ENCODE data around the gene NR1D1.
A peak's percentile ranks its signal among the peaks of the same experiment; 100 is the strongest.

Gene NR1D1

GRCh38 chr17:40069751-40070708 lies 30.4 kb downstream of the NR1D1 start:
- ChIA-PET CTCF (interaction anchor here (0.5 to 1.2 kb wide), 6 partner anchors 9 to 37 kb away, joined by 3 to 5 read pairs (median 4); partner anchors contain the start of gene NR1D1), POLR2A (ENCODE audit: low non-redundant PET) (no interaction called here)
- peak; percentile 42 for DNase-seq (ENCODE audit: low spot score)
- H3K27ac ChIP-seq, result peak overlapping the region; percentile 95
- no peak for TF ChIP-seq CTCF (conservative IDR thresholded peaks at IDR 0.05; ENCODE audit: low read depth)

- ChIA-PET CTCF (interaction anchor here (0.7 to 1.2 kb wide), 5 partner anchors 14 to 34 kb away, joined by 3 to 5 read pairs (median 3); partner anchors contain the start of gene NR1D1), POLR2A (ENCODE audit: low non-redundant PET) (interaction anchor here (0.7 kb wide), 1 partner anchor 15 kb away, joined by 4 read pairs; the partner anchor contains the start of gene MED24)
- no peak for TF ChIP-seq CTCF (conservative IDR thresholded peaks at IDR 0.05; ENCODE audit: low read depth)
- H3K27ac ChIP-seq, result peak overlapping the region; percentile 95
- DNase-seq (ENCODE audit: low spot score), result no peak
These were observed 31.3 kb downstream of the NR1D1 start for GRCh38 chr17:40068917-40069750.

- TF ChIP-seq CTCF (conservative IDR thresholded peaks at IDR 0.05; ENCODE audit: low read depth), result no peak
These were observed 31.8 kb downstream of the NR1D1 start for GRCh38 chr17:40068584-40068916.

GRCh38 chr17:40068129-40068581 lies 32.2 kb downstream of the NR1D1 start:
- H3K27ac ChIP-seq, result peak overlapping the region; percentile 95
- POLR2A ChIA-PET (ENCODE audit: low non-redundant PET), result interaction anchor here (0.7 kb wide), 1 partner anchor 14 kb away, joined by 4 read pairs; the partner anchor contains the start of gene MED24
- CTCF ChIA-PET, result interaction anchor here (0.8 kb wide), 1 partner anchor 44 kb away, joined by 3 read pairs; no protein-coding TSS in a partner anchor
- DNase-seq (ENCODE audit: low spot score), result no peak
- no peak for TF ChIP-seq CTCF (conservative IDR thresholded peaks at IDR 0.05; ENCODE audit: low read depth)

More at GRCh38 chr17:40068584-40068916, 31.8 kb downstream of the NR1D1 start:
- CTCF ChIA-PET, result interaction anchor here (0.7 to 1.0 kb wide), 3 partner anchors 25 to 43 kb away, joined by 3 to 5 read pairs (median 3); no protein-coding TSS in a partner anchor
- DNase-seq (ENCODE audit: low spot score), result no peak
- peak overlapping the region; percentile 95 for H3K27ac ChIP-seq
- POLR2A ChIA-PET (ENCODE audit: low non-redundant PET), result interaction anchor here (0.7 kb wide), 1 partner anchor 14 kb away, joined by 4 read pairs; the partner anchor contains the start of gene MED24

GRCh38 chr17:40067710-40068109 lies 32.7 kb downstream of the NR1D1 start:
- CTCF ChIA-PET, result interaction anchor here (0.8 kb wide), 1 partner anchor 44 kb away, joined by 3 read pairs; no protein-coding TSS in a partner anchor
- H3K27ac ChIP-seq, result peak overlapping the region; percentile 95
- TF ChIP-seq CTCF (conservative IDR thresholded peaks at IDR 0.05; ENCODE audit: low read depth), result no peak
- DNase-seq (ENCODE audit: low spot score), result no peak
- POLR2A ChIA-PET (ENCODE audit: low non-redundant PET), result no interaction called here

Data from RWPE1 (cell line).